NT2/D1 (cell line): ENCODE results near the gene CCDC197.

Experiments used
- DNase-seq: peaks from one replicate; pipeline ENCODE4 v3.0.0-alpha.2; 2011; ENCODE audit warnings: low read depth, low spot score
- H3K27me3 ChIP-seq: 2 replicates; pipeline ENCODE4 v1.6.0; 2011; ENCODE audit warnings: mild to moderate bottlenecking; ENCODE audit not compliant: insufficient read length, insufficient read depth
- H3K36me3 ChIP-seq: 2 replicates; pipeline ENCODE4 v1.6.1; 2011; ENCODE audit warnings: mild to moderate bottlenecking, low read length, mixed read lengths; ENCODE audit not compliant: insufficient read depth, insufficient read length
- H3K4me1 ChIP-seq: 2 replicates; pipeline ENCODE4 v1.5.1; 2011; ENCODE audit not compliant: insufficient read depth, insufficient read length
- H3K4me3 ChIP-seq: 2 replicates; pipeline ENCODE4 v1.5.1; 2011; ENCODE audit warnings: low read depth; ENCODE audit not compliant: insufficient read length
- H3K9ac ChIP-seq: 2 replicates; pipeline ENCODE4 v1.6.0; 2011; ENCODE audit warnings: low read depth; ENCODE audit not compliant: insufficient read length
- H3K9me3 ChIP-seq: 2 replicates; pipeline ENCODE4 v1.5.1; 2011; ENCODE audit warnings: mild to moderate bottlenecking, low read length; ENCODE audit not compliant: insufficient read depth
- SUZ12 ChIP-seq: IDR thresholded peaks from 2 replicates; pipeline ENCODE4 v1.6.1; 2011; ENCODE audit not compliant: insufficient read length, insufficient read depth; ENCODE audit errors: extremely low read depth
- YY1 ChIP-seq: IDR thresholded peaks from 2 replicates; pipeline ENCODE4 v1.6.1; 2011; ENCODE audit not compliant: insufficient read length, insufficient read depth
- ZNF274 ChIP-seq: IDR thresholded peaks from 2 replicates; pipeline ENCODE4 v1.6.1; 2011; ENCODE audit warnings: mild to moderate bottlenecking, low read depth, low read length

Gene CCDC197

GRCh38 chr14:93976477-93977057 is 20.5 kb upstream of the CCDC197 start, which contains the start of gene ASB2:
ASB2 (minus strand) TSS chr14:93976570; CDS start chr14:93964539, 12,031 bp downstream.
- Histone ChIP-seq H3K4me1 (peaks cover 2% of the 10 kb centered on the region), H3K4me3 (no peak within 1 kb of the TSS), H3K9ac (no peak within 1 kb of the TSS), H3K36me3 (no peaks in the 10 kb centered on the region), H3K27me3 (no peaks in the 10 kb centered on the region), H3K9me3 (no peaks in the 10 kb centered on the region)
- DNase-seq: no peak
- TF ChIP-seq ZNF274 (no peak), YY1 (no peak), SUZ12 (no peak)

- H3K27me3 ChIP-seq: no peaks in the 10 kb centered on the region
- no peak overlapping the region for H3K4me3 ChIP-seq
- H3K36me3 ChIP-seq: no peaks in the 10 kb centered on the region
- no peaks in the 10 kb centered on the region for H3K9me3 ChIP-seq
- TF ChIP-seq YY1 (no peak), ZNF274 (no peak), SUZ12 (no peak)
- no peak for DNase-seq
- peaks cover 2% of the 10 kb centered on the region for H3K4me1 ChIP-seq
- H3K9ac ChIP-seq: no peak overlapping the region
These were observed 19.9 kb upstream of the CCDC197 start for GRCh38 chr14:93977171-93977570.

- H3K9me3 ChIP-seq: no peaks in the 10 kb centered on the region
- no peaks in the 10 kb centered on the region for H3K36me3 ChIP-seq
- H3K9ac ChIP-seq: no peak overlapping the region
- TF ChIP-seq SUZ12: no peak
- no peak for TF ChIP-seq ZNF274
- TF ChIP-seq YY1: no peak
- H3K4me1 ChIP-seq: peaks cover 6% of the 10 kb centered on the region
- H3K27me3 ChIP-seq: no peaks in the 10 kb centered on the region
- no peak overlapping the region for H3K4me3 ChIP-seq
- no peak for DNase-seq
These were observed 19.1 kb upstream of the CCDC197 start for GRCh38 chr14:93977790-93978581.

GRCh38 chr14:93978735-93979134 is 18.4 kb upstream of the CCDC197 start:
- H3K4me1 ChIP-seq: peaks cover 10% of the 10 kb centered on the region
- H3K4me3 ChIP-seq: no peak overlapping the region
- no peaks in the 10 kb centered on the region for H3K36me3 ChIP-seq
- H3K27me3 ChIP-seq: no peaks in the 10 kb centered on the region
- H3K9ac ChIP-seq: no peak overlapping the region
- DNase-seq: no peak
- H3K9me3 ChIP-seq: no peaks in the 10 kb centered on the region
- no peak for TF ChIP-seq YY1
- TF ChIP-seq ZNF274: no peak
- TF ChIP-seq SUZ12: no peak

GRCh38 chr14:93980456-93981201 is 16.5 kb upstream of the CCDC197 start:
- Histone ChIP-seq H3K4me1 (peaks cover 19% of the 10 kb centered on the region), H3K9me3 (no peaks in the 10 kb centered on the region), H3K4me3 (no peak overlapping the region), H3K9ac (no peak overlapping the region), H3K27me3 (no peaks in the 10 kb centered on the region), H3K36me3 (no peaks in the 10 kb centered on the region)
- no peak for DNase-seq
- no peak for TF ChIP-seq ZNF274
- no peak for TF ChIP-seq SUZ12
- TF ChIP-seq YY1: no peak

- Histone ChIP-seq H3K9me3 (no peaks in the 10 kb centered on the region), H3K27me3 (no peaks in the 10 kb centered on the region), H3K9ac (no peak overlapping the region), H3K36me3 (no peaks in the 10 kb centered on the region), H3K4me1 (peaks cover 19% of the 10 kb centered on the region), H3K4me3 (no peak overlapping the region)
- TF ChIP-seq YY1: no peak
- no peak for TF ChIP-seq SUZ12
- TF ChIP-seq ZNF274: no peak
- DNase-seq: no peak
These were observed 15.5 kb upstream of the CCDC197 start for GRCh38 chr14:93981316-93982229.
